CD8-positive, alpha-beta memory T cell (primary cell): ENCODE results near the gene SPOCD1. TPM values are rescaled to one million over a fixed set of nuclear protein-coding genes. Genes with fewer than 3 reads are reported as not detected.

Experiments
- CTCF ChIA-PET: fragments of 350-600 bp; sonication (Branson Sonifier 250); formaldehyde crosslinking; loops from one replicate; lab custom pipeline; 2021; ENCODE audit warnings: antibody characterized with exemption; lab: Charles Lee
- POLR2A ChIA-PET: fragments of 350-600 bp; sonication (Branson Sonifier 250); formaldehyde crosslinking; loops from one replicate; lab custom pipeline; 2021; ENCODE audit warnings: antibody characterized with exemption; lab: Charles Lee
- DNase-seq, 5 donors: peaks; one replicate each; pipeline versions ENCODE4 v3.0.0 to v3.0.0-alpha.2; 2020 to 2022; ENCODE audit warnings: mixed read lengths in 1 of 5
- H3K27ac ChIP-seq: one replicate; pipeline ENCODE4 v1.7.0; 2013; ENCODE audit warnings: low read depth, mild to moderate bottlenecking, low read length, moderate library complexity
- H3K27me3 ChIP-seq: 2 replicates; pipeline ENCODE4 v1.7.0; 2013; ENCODE audit warnings: low read length, mild to moderate bottlenecking; ENCODE audit not compliant: insufficient read depth, poor library complexity, severe bottlenecking
- H3K36me3 ChIP-seq: 2 replicates; pipeline ENCODE4 v1.7.0; 2013; ENCODE audit warnings: mild to moderate bottlenecking, low read length, moderate library complexity; ENCODE audit not compliant: insufficient read depth
- H3K4me1 ChIP-seq: 2 replicates; pipeline ENCODE4 v1.7.0; 2013; ENCODE audit warnings: mild to moderate bottlenecking, low read length, moderate library complexity; ENCODE audit not compliant: insufficient read depth
- H3K4me3 ChIP-seq: 2 replicates; pipeline ENCODE4 v1.7.0; 2013; ENCODE audit warnings: mild to moderate bottlenecking, low read length
- H3K9me3 ChIP-seq: 2 replicates; pipeline ENCODE4 v1.7.0; 2013; ENCODE audit warnings: mild to moderate bottlenecking, low read length
- H3K27ac Mint-ChIP-seq, 8 donors: one replicate each; pipeline ENCODE4 v1.8.0; 2020 to 2021; ENCODE audit warnings: mixed read lengths in 8 of 8, mild to moderate bottlenecking in 6 of 8, inconsistent platforms in 3 of 8, moderate library complexity in 3 of 8
- H3K27me3 Mint-ChIP-seq, 2 donors: one replicate each; pipeline ENCODE4 v1.8.0; 2020 to 2021; ENCODE audit warnings: mixed read lengths in 2 of 2, mild to moderate bottlenecking in 1 of 2, moderate library complexity in 1 of 2
- H3K36me3 Mint-ChIP-seq, 3 donors: one replicate each; pipeline ENCODE4 v1.8.0; 2020 to 2021; ENCODE audit warnings: mixed read lengths in 3 of 3, inconsistent platforms in 1 of 3, mild to moderate bottlenecking in 1 of 3
- H3K4me1 Mint-ChIP-seq, 3 donors: one replicate each; pipeline ENCODE4 v1.8.0; 2020 to 2021; ENCODE audit warnings: mixed read lengths in 3 of 3, inconsistent platforms in 1 of 3, mild to moderate bottlenecking in 1 of 3
- H3K4me3 Mint-ChIP-seq, 7 donors: one replicate each; pipeline ENCODE4 v1.8.0; 2020 to 2021; ENCODE audit warnings: mixed read lengths in 7 of 7, mild to moderate bottlenecking in 6 of 7, moderate library complexity in 4 of 7, inconsistent platforms in 2 of 7
- H3K9me3 Mint-ChIP-seq, 5 donors: one replicate each; pipeline ENCODE4 v1.8.0; 2020 to 2022; ENCODE audit warnings: mixed read lengths in 5 of 5, mild to moderate bottlenecking in 3 of 5, moderate library complexity in 2 of 5, inconsistent platforms in 1 of 5
- polyA plus RNA-seq: library from polyadenylated mRNA; unstranded; fragments of 300-500 nt; fragmentation: Illumina TruSeq; gene quantifications from one replicate; pipeline ENCODE4 v1.2.3, GENCODE V29; 2021
- total RNA-seq, 2 experiments: library from RNA; stranded (reverse); gene quantifications; one replicate each; pipeline ENCODE4 v1.2.3, GENCODE V29; 2021

The SPOCD1 gene
- total and polyA plus RNA-seq, 3 experiments from 2014 or later, result 0.18 TPM; not detected in 2

DNA sequence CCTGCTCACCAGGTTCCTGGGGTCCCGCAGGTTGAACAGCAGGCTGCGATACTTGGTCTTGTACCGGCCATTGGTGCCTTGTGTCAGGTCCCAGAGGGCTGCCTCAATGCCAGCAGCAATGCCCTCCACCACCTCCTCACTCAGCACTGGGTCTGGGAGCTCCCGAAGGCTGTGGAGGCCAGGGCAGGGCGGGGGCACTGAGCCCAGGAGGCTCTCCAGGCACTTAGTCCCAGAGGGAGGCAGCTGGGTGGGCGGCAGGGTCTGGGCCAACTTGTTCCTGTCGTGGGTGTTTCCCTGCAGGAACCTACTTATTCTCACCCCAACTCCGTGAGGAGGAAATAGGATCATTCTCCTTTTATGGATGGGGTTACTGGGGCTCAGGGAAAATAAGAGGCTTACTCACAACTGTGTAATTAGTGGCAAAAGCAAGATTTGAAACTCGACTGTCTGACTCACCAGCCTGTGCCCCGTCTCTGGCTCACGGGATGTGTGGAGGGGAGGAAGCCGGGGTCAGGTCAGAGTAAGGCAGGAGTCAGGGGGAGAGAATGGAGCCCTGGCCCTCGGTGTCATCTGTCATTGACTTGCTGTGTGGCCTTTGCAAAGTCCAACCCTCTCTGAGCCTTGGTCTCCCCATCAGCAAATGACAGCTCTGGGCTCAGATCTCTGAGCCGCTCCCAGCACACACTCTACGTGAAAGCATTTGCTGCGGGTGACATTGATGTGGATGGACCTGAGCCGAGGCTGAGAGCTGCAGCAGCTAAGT lies 17.2 kb downstream of the SPOCD1 start:
- Histone ChIP-seq H3K4me3 (no peak overlapping the region), H3K27me3 (peaks cover 5% of the 10 kb centered on the region), H3K36me3 (no peaks in the 10 kb centered on the region), H3K9me3 (no peaks in the 10 kb centered on the region), H3K4me1 (no peaks in the 10 kb centered on the region), H3K27ac (no peak overlapping the region)
- H3K27ac Mint-ChIP-seq, result peak overlapping the region in 1 of 8 donors; percentile 50
- no peak overlapping the region for H3K4me3 Mint-ChIP-seq
- no peak for DNase-seq
- no peaks in the 10 kb centered on the region for H3K9me3 Mint-ChIP-seq
- peaks cover 2 to 6% (median 4%) of the 10 kb centered on the region in 3 donors for H3K4me1 Mint-ChIP-seq
- CTCF ChIA-PET, result interaction anchor here (1.0 to 2.1 kb wide), 2 partner anchors 9 to 17 kb away, joined by 3 to 4 read pairs; partner anchors contain the start of gene SPOCD1
- H3K36me3 Mint-ChIP-seq, result no peaks in the 10 kb centered on the region
- peaks cover 8 to 18% of the 10 kb centered on the region in 2 donors for H3K27me3 Mint-ChIP-seq
- POLR2A ChIA-PET, result no interaction called here

DNA sequence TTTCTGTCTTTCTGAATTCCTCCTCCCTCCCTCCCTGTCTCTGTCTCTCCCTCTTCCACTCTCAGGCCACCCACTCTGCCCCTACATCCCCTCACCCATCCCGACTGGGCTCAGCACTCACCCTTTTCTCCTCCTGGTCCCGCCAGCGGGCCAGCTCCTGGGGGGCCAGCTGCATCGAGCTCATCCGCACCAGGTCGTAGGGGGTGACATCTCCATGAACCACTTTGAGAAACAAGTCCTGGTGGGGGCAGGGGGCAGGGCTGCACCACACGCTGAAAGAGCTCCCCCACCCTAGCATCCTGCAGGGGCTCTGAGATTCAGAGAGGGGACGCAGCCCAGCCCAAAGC lies 17.8 kb downstream of the SPOCD1 start:
- H3K27me3 ChIP-seq, result peaks cover 5% of the 10 kb centered on the region
- H3K9me3 Mint-ChIP-seq, result no peaks in the 10 kb centered on the region
- CTCF ChIA-PET, result interaction anchor here (1.0 to 2.1 kb wide), 2 partner anchors 9 to 18 kb away, joined by 3 to 4 read pairs; partner anchors contain the start of gene SPOCD1
- H3K4me3 Mint-ChIP-seq, result no peak overlapping the region
- no peak overlapping the region for H3K27ac ChIP-seq
- no peaks in the 10 kb centered on the region for H3K4me1 ChIP-seq
- no peaks in the 10 kb centered on the region for H3K9me3 ChIP-seq
- peaks cover 6 to 18% of the 10 kb centered on the region in 2 donors for H3K27me3 Mint-ChIP-seq
- DNase-seq, result no peak
- no peak overlapping the region for H3K4me3 ChIP-seq
- no peaks in the 10 kb centered on the region for H3K36me3 Mint-ChIP-seq
- H3K4me1 Mint-ChIP-seq, result peaks cover 2 to 6% (median 4%) of the 10 kb centered on the region in 3 donors
- H3K27ac Mint-ChIP-seq, result no peak overlapping the region
- POLR2A ChIA-PET, result no interaction called here
- no peaks in the 10 kb centered on the region for H3K36me3 ChIP-seq

GRCh38 chr1:31797216-31797615 lies 18.6 kb downstream of the SPOCD1 start:
- Mint-ChIP-seq H3K4me1 (peaks cover under 1 to 1% (median 1%) of the 10 kb centered on the region in 3 donors), H3K27ac (no peak overlapping the region), H3K9me3 (no peaks in the 10 kb centered on the region), H3K36me3 (no peaks in the 10 kb centered on the region), H3K27me3 (peaks cover 5 to 17% of the 10 kb centered on the region in 2 donors), H3K4me3 (no peak overlapping the region)
- Histone ChIP-seq H3K36me3 (no peaks in the 10 kb centered on the region), H3K4me1 (no peaks in the 10 kb centered on the region), H3K4me3 (no peak overlapping the region), H3K27ac (no peak overlapping the region), H3K27me3 (peaks cover 5% of the 10 kb centered on the region), H3K9me3 (no peaks in the 10 kb centered on the region)
- ChIA-PET CTCF (no interaction called here), POLR2A (no interaction called here)
- no peak for DNase-seq

GRCh38 chr1:31796707-31797106 lies 19.1 kb downstream of the SPOCD1 start:
- no peaks in the 10 kb centered on the region for H3K36me3 ChIP-seq
- CTCF ChIA-PET, result no interaction called here
- H3K4me3 Mint-ChIP-seq, result no peak overlapping the region
- H3K36me3 Mint-ChIP-seq, result no peaks in the 10 kb centered on the region
- no peak overlapping the region for H3K27ac Mint-ChIP-seq
- H3K27ac ChIP-seq, result no peak overlapping the region
- no peaks in the 10 kb centered on the region for H3K9me3 ChIP-seq
- DNase-seq, result no peak
- H3K4me1 Mint-ChIP-seq, result no peaks in the 10 kb centered on the region
- no peak overlapping the region for H3K4me3 ChIP-seq
- H3K9me3 Mint-ChIP-seq, result no peaks in the 10 kb centered on the region
- peaks cover 5 to 16% of the 10 kb centered on the region in 2 donors for H3K27me3 Mint-ChIP-seq
- H3K4me1 ChIP-seq, result no peaks in the 10 kb centered on the region
- peaks cover 5% of the 10 kb centered on the region for H3K27me3 ChIP-seq
- POLR2A ChIA-PET, result no interaction called here

GRCh38 chr1:31795801-31796621 lies 19.8 kb downstream of the SPOCD1 start:
- Histone ChIP-seq H3K27me3 (peaks cover 5% of the 10 kb centered on the region), H3K9me3 (no peaks in the 10 kb centered on the region), H3K36me3 (no peaks in the 10 kb centered on the region), H3K27ac (no peak overlapping the region), H3K4me1 (no peaks in the 10 kb centered on the region), H3K4me3 (no peak overlapping the region)
- DNase-seq, result peak in 1 of 5 donors; percentile 7
- Mint-ChIP-seq H3K4me1 (no peaks in the 10 kb centered on the region), H3K36me3 (no peaks in the 10 kb centered on the region), H3K27ac (peak overlapping the region in 1 of 8 donors; percentile 47), H3K9me3 (no peaks in the 10 kb centered on the region), H3K4me3 (no peak overlapping the region), H3K27me3 (peaks cover 2 to 15% of the 10 kb centered on the region in 2 donors)
- ChIA-PET POLR2A (no interaction called here), CTCF (no interaction called here)

DNA sequence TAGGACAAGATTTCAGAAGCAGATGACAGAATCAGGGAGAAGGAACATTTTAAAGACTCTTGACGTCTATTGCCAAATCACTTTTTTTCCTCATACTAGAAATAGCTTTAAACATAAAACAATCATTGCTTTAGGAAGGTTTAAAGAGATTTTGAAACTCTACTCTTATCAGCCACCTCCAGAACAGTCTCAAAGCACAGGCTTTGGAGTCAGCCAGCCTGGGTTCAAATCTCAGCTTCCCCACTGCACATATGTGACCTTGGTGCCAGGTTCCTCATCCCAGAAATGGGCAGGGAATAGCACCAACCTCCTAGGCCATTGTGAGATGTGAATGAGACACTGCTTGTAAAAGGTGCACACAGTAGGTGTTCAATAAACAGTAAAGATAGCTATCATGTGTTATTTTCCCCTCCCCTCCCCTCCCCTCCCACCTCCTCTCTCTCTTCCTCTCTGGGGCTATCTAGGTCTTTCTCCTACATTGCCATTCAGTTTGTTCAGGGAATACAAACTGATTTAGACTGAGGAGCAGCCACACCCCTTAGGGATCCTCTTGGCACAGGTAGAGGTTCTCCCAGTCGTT lies 20.6 kb downstream of the SPOCD1 start:
- H3K27ac Mint-ChIP-seq, result no peak overlapping the region

GRCh38 chr1:31793586-31794285 lies 22.1 kb downstream of the SPOCD1 start:
- DNase-seq, result peak in 1 of 5 donors; percentile 36
- ChIA-PET POLR2A (no interaction called here), CTCF (no interaction called here)
- H3K4me3 ChIP-seq, result no peak overlapping the region
- no peaks in the 10 kb centered on the region for H3K4me1 ChIP-seq
- no peak overlapping the region for H3K27ac ChIP-seq
- Mint-ChIP-seq H3K4me3 (no peak overlapping the region), H3K27ac (no peak overlapping the region), H3K27me3 (peaks cover 2 to 10% of the 10 kb centered on the region in 2 donors), H3K9me3 (no peaks in the 10 kb centered on the region), H3K4me1 (peaks cover 0 to 6% (median 0%) of the 10 kb centered on the region in 3 donors), H3K36me3 (no peaks in the 10 kb centered on the region)
- H3K36me3 ChIP-seq, result no peaks in the 10 kb centered on the region
- H3K9me3 ChIP-seq, result no peaks in the 10 kb centered on the region
- H3K27me3 ChIP-seq, result peaks cover 5% of the 10 kb centered on the region

More for the DNA sequence above, 20.6 kb downstream of the SPOCD1 start:
- CTCF ChIA-PET, result interaction anchor here (0.9 kb wide), 1 partner anchor 131 kb away, joined by 3 read pairs; no protein-coding TSS in a partner anchor
- no peaks in the 10 kb centered on the region for H3K36me3 ChIP-seq
- H3K27me3 ChIP-seq, result peaks cover 5% of the 10 kb centered on the region
- Mint-ChIP-seq H3K9me3 (no peaks in the 10 kb centered on the region), H3K4me1 (no peaks in the 10 kb centered on the region), H3K27me3 (peaks cover 2 to 10% of the 10 kb centered on the region in 2 donors), H3K4me3 (no peak overlapping the region), H3K36me3 (no peaks in the 10 kb centered on the region)
- POLR2A ChIA-PET, result no interaction called here
- no peaks in the 10 kb centered on the region for H3K9me3 ChIP-seq
- peak in 1 of 5 donors; percentile 10 for DNase-seq
- H3K4me3 ChIP-seq, result no peak overlapping the region
- no peaks in the 10 kb centered on the region for H3K4me1 ChIP-seq
- no peak overlapping the region for H3K27ac ChIP-seq
